ENCODE measurements around the gene HCFC2. TPM values are rescaled to one million over a fixed set of nuclear protein-coding genes. Genes with fewer than 3 reads are reported as not detected.
"Not testable (repeated sequence)": the region's sequence is repeated elsewhere in the genome, so short reads cannot be mapped to it uniquely, and the experiment has no call there.

The HCFC2 gene
- total RNA-seq, 1 donor from 2014 or later, result 14.8 TPM

- Mint-ChIP-seq H3K9me3 (no peaks in the 10 kb centered on the region), H3K4me3 (no peak overlapping the region), H3K27ac (peak overlapping the region; percentile 41), H3K4me1 (peaks cover 6% of the 10 kb centered on the region), H3K36me3 (no peaks in the 10 kb centered on the region), H3K27me3 (ENCODE audit: low read depth) (no peaks in the 10 kb centered on the region)
- peak; percentile 79 for TF ChIP-seq CTCF (IDR thresholded peaks at IDR 0.05; ENCODE audit: unreplicated experiment)
- peak; percentile 58 to 86 for DNase-seq (ENCODE audit: low spot score in 2 of 2, unreplicated experiment in 2 of 2)
Measured at GRCh38 chr12:104108755-104109445, 44.6 kb downstream of the HCFC2 start.

DNA sequence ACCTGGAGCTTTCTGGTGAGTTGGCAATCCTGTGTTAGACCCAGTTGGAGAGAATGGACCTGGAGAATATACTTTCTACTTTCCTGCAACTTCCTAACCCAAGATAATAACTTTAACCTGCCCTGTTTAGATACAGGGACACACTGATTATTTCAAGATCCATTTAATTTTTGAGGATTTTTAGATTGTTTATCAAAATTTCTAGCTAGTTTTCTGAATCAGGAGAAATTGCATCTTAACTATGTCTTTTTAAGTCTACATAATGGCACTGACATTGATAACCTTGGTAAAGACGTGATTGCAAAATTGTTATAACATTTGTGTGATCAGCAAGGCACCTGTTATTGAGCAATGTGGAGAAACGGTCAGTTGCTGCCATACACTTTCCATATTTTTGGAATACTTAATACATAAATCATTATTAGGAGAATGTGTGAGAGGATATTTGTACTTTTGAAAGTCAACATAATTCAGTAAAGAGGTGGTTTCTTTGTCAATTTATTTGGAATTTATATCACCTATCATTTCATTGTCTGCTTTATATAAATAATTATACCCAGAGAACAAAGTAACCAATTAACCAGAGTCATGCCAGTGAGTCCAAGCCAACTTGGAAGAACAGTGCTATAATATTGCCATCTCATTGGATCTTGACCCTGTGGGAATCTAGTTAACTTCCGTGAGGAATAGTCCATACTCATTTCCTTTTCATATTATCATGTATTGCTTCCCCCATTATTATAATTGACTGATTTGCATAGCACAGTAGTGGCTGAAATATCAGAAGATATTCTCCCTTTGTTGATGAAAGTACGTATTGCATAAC, 45.3 kb downstream of the HCFC2 start:
- Mint-ChIP-seq H3K4me3 (no peak overlapping the region), H3K36me3 (peaks cover 2% of the 10 kb centered on the region), H3K27me3 (ENCODE audit: low read depth) (no peaks in the 10 kb centered on the region), H3K27ac (no peak overlapping the region), H3K9me3 (no peaks in the 10 kb centered on the region), H3K4me1 (peaks cover 6% of the 10 kb centered on the region)
- no peak for DNase-seq (ENCODE audit: low spot score in 2 of 2, unreplicated experiment in 2 of 2)
- TF ChIP-seq CTCF (IDR thresholded peaks at IDR 0.05; ENCODE audit: unreplicated experiment), result peak; percentile 22

GRCh38 chr12:104114834-104115586, 50.7 kb downstream of the HCFC2 start:
- peak overlapping the region; percentile 60 for H3K27ac Mint-ChIP-seq
- H3K4me1 Mint-ChIP-seq; H3K27me3 Mint-ChIP-seq (ENCODE audit: low read depth); DNase-seq (ENCODE audit: low spot score in 2 of 2, unreplicated experiment in 2 of 2); H3K4me3 Mint-ChIP-seq; H3K9me3 Mint-ChIP-seq: not testable (repeated sequence)
- peaks cover 12% of the 10 kb centered on the region for H3K36me3 Mint-ChIP-seq

DNA sequence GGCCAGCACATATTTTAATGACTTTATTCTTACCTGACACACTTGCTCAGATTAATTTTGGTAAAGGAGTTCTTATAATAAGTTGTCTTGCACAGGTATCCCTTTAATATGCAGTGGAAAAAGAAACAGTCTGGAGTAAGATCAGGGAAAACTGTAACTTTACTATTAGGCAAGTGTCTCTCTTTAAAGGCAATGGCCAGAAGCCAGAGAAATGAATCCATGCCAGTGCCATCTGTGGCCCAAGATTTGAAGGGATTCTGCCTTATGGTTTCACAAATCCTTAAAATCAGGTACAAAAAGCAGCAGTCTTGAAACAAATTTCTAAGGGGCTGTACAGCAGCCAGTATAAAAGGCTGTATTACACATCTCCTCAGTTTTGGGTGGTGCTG, 51.2 kb downstream of the HCFC2 start:
- Mint-ChIP-seq H3K4me3 (no peak overlapping the region), H3K27ac (peak overlapping the region; percentile 10), H3K27me3 (ENCODE audit: low read depth) (no peaks in the 10 kb centered on the region), H3K9me3 (no peaks in the 10 kb centered on the region), H3K4me1 (no peaks in the 10 kb centered on the region), H3K36me3 (peaks cover 16% of the 10 kb centered on the region)
- no peak for TF ChIP-seq CTCF (IDR thresholded peaks at IDR 0.05; ENCODE audit: unreplicated experiment)
- no peak for DNase-seq (ENCODE audit: low spot score in 2 of 2, unreplicated experiment in 2 of 2)

- TF ChIP-seq CTCF (IDR thresholded peaks at IDR 0.05; ENCODE audit: unreplicated experiment), result no peak
- peak overlapping the region; percentile 6 for H3K27ac Mint-ChIP-seq
- H3K27me3 Mint-ChIP-seq (ENCODE audit: low read depth), result no peaks in the 10 kb centered on the region
- no peaks in the 10 kb centered on the region for H3K9me3 Mint-ChIP-seq
- peaks cover 10% of the 10 kb centered on the region for H3K4me1 Mint-ChIP-seq
- DNase-seq (ENCODE audit: low spot score in 2 of 2, unreplicated experiment in 2 of 2), result no peak
- H3K36me3 Mint-ChIP-seq, result peaks cover 32% of the 10 kb centered on the region
- no peak overlapping the region for H3K4me3 Mint-ChIP-seq
Measured at GRCh38 chr12:104121001-104121400, 56.7 kb downstream of the HCFC2 start.
